ENCODE measurements around the gene ATM.

The ATM gene

GRCh38 chr11:108222574-108223347 is at the start of gene ATM, which contains the start of gene NPAT:
Gene ATM (plus strand): TSS chr11:108223067. CDS start chr11:108227625, 4,558 bp downstream.
Gene NPAT (minus strand): TSS chr11:108222638. CDS start chr11:108222536, 102 bp downstream.
- DNase-seq (ENCODE audit: extremely low read depth in 1 of 2, low read depth in 1 of 2) = peak; percentile 96 to 99

GRCh38 chr11:108177570-108177969 is 45.3 kb upstream of the ATM start:
- DNase-seq (ENCODE audit: extremely low read depth in 1 of 2, low read depth in 1 of 2) = no peak

- DNase-seq (ENCODE audit: extremely low read depth in 1 of 2, low read depth in 1 of 2) = no peak
Measured at GRCh38 chr11:108193725-108194124, 29.1 kb upstream of the ATM start.

GRCh38 chr11:108196901-108197300 is 26.0 kb upstream of the ATM start:
- DNase-seq (ENCODE audit: extremely low read depth in 1 of 2, low read depth in 1 of 2) = no peak

- no peak for DNase-seq (ENCODE audit: extremely low read depth in 1 of 2, low read depth in 1 of 2)
Measured at GRCh38 chr11:108197351-108197750, 25.5 kb upstream of the ATM start.

GRCh38 chr11:108198833-108199232 is 24.0 kb upstream of the ATM start:
- DNase-seq (ENCODE audit: extremely low read depth in 1 of 2, low read depth in 1 of 2) = no peak

- no peak for DNase-seq (ENCODE audit: extremely low read depth in 1 of 2, low read depth in 1 of 2)
Measured at GRCh38 chr11:108199446-108200321, 23.2 kb upstream of the ATM start.

- DNase-seq (ENCODE audit: extremely low read depth in 1 of 2, low read depth in 1 of 2) = no peak
Measured at GRCh38 chr11:108203075-108203474, 19.8 kb upstream of the ATM start.

GRCh38 chr11:108204376-108204775 is 18.5 kb upstream of the ATM start:
- DNase-seq (ENCODE audit: extremely low read depth in 1 of 2, low read depth in 1 of 2) = no peak

GRCh38 chr11:108204929-108205499 is 17.9 kb upstream of the ATM start:
- DNase-seq (ENCODE audit: extremely low read depth in 1 of 2, low read depth in 1 of 2) = no peak

GRCh38 chr11:108206171-108206570 is 16.7 kb upstream of the ATM start:
- DNase-seq (ENCODE audit: extremely low read depth in 1 of 2, low read depth in 1 of 2) = no peak

GRCh38 chr11:108206969-108207682 is 15.7 kb upstream of the ATM start:
- DNase-seq (ENCODE audit: extremely low read depth in 1 of 2, low read depth in 1 of 2) = no peak

- DNase-seq (ENCODE audit: extremely low read depth in 1 of 2, low read depth in 1 of 2) = no peak
Measured at GRCh38 chr11:108207683-108208060, 15.2 kb upstream of the ATM start.

GRCh38 chr11:108210441-108210840 is 12.4 kb upstream of the ATM start:
- DNase-seq (ENCODE audit: extremely low read depth in 1 of 2, low read depth in 1 of 2) = no peak

- no peak for DNase-seq (ENCODE audit: extremely low read depth in 1 of 2, low read depth in 1 of 2)
Measured at GRCh38 chr11:108213784-108214183, 9.1 kb upstream of the ATM start.

GRCh38 chr11:108216988-108217387 is 5.9 kb upstream of the ATM start:
- DNase-seq (ENCODE audit: extremely low read depth in 1 of 2, low read depth in 1 of 2) = no peak

GRCh38 chr11:108218455-108218854 is 4.4 kb upstream of the ATM start:
- no peak for DNase-seq (ENCODE audit: extremely low read depth in 1 of 2, low read depth in 1 of 2)

GRCh38 chr11:108218912-108219783 is 3.7 kb upstream of the ATM start:
- no peak for DNase-seq (ENCODE audit: extremely low read depth in 1 of 2, low read depth in 1 of 2)

- DNase-seq (ENCODE audit: extremely low read depth in 1 of 2, low read depth in 1 of 2) = no peak
Measured at GRCh38 chr11:108220721-108221336, 2.0 kb upstream of the ATM start.

GRCh38 chr11:108221371-108221770 is 1.5 kb upstream of the ATM start:
- no peak for DNase-seq (ENCODE audit: extremely low read depth in 1 of 2, low read depth in 1 of 2)
